Adrenal gland (tissue), 12 donors: Measurements from ENCODE around the gene FAM9C. TPM values are rescaled to one million over a fixed set of nuclear protein-coding genes. Genes with fewer than 3 reads are reported as not detected.
"Not testable (repeated sequence)": the region's sequence is repeated elsewhere in the genome, so short reads cannot be mapped to it uniquely, and the experiment has no call there.

Source experiments
- DNase-seq, 7 donors: peaks; one replicate each; pipeline ENCODE4 v3.0.0-alpha.2; 2019 to 2020
- H3K27ac ChIP-seq, 5 donors: fragments of 200-600 bp; sonication (generic) in 4 of 5; 1 replicate in 3 of 5; 2 replicates in 2 of 5; pipeline versions ENCODE4 v1.5.1 to v1.8.0; 2016 to 2020; ENCODE audit warnings: mild to moderate bottlenecking in 1 of 5
- H3K27me3 ChIP-seq: fragments of 200-600 bp; 2 replicates; pipeline ENCODE4 v1.8.0; 2021
- H3K36me3 ChIP-seq, 2 donors: fragments of 200-600 bp; replicated peaks in 1 of 2; 1 replicate in 1 of 2; 2 replicates in 1 of 2; pipeline versions ENCODE4 v1.5.1 to v1.8.0; 2018 to 2022
- H3K4me1 ChIP-seq, 2 donors: fragments of 200-600 bp; replicated peaks in 1 of 2; 1 replicate in 1 of 2; 2 replicates in 1 of 2; pipeline versions ENCODE4 v1.5.1 to v1.8.0; 2018 to 2021
- H3K4me3 ChIP-seq, 4 donors: fragments of 200-600 bp; sonication (generic) in 3 of 4; one replicate each; pipeline ENCODE4 v1.5.1; 2016 to 2018
- H3K9me3 ChIP-seq, 3 donors: fragments of 200-600 bp; sonication (generic) in 1 of 3; replicated peaks in 1 of 3; 1 replicate in 2 of 3; 2 replicates in 1 of 3; pipeline versions ENCODE4 v1.5.1 to v1.8.0; 2016 to 2021
- POLR2A ChIP-seq, 2 donors: fragments of 450-650 bp; IDR thresholded peaks; one replicate each; pipeline ENCODE4 v1.6.1; 2017; ENCODE audit warnings: antibody characterized with exemption in 2 of 2, mild to moderate bottlenecking in 2 of 2, moderate library complexity in 1 of 2
- WGBS, 4 donors: extraction: QIAGEN DNeasy Blood & Tissue Kit in 2 of 4; methylation state at CpG; one replicate each; pipeline versions ENCODE4 v1.1.5 to v1.1.7; 2013 to 2017; 5-methylcytosine and 5-hydroxymethylcytosine counted together
- intact Hi-C, 2 donors: fragments of 100-400 bp; cut with DNase I; formaldehyde crosslinking; loops; one replicate each; pipeline versions ENCODE4 v1.14.1 to v1.15.0; 2022 to 2023
- polyA plus RNA-seq, 3 donors: library from polyadenylated mRNA; stranded (reverse); fragments of 200-250 nt in 2 of 3; fragments of 350-450 nt in 1 of 3; fragmentation: Illumina TruSeq in 1 of 3; extraction: RNeasy Lipid Tissue Mini Kit (QIAGEN cat#74804) in 1 of 3; gene quantifications; one replicate each; pipeline ENCODE4 v1.2.3, GENCODE V29; 2013 to 2014
- total RNA-seq, 9 donors: library from RNA; depleted of rRNA in 4 of 9; stranded (reverse); fragments of >200 nt in 4 of 9; fragments of 120-200 nt in 1 of 9; fragmentation: NEBNext Ultra II Directional in 1 of 9; extraction: Animal tissue kit (Norgen Biotek cat#: 25700) in 1 of 9; gene quantifications; one replicate each; pipeline versions ENCODE4 v1.1.0 to v1.2.4, GENCODE V29; 2013 to 2023
- TF ChIP-seq, protein P1 (sequence below), 6 experiments: fragments of 450-650 bp in 4 of 6; fragments of 200-600 bp in 2 of 6; sonication (generic) in 1 of 6; IDR thresholded peaks; 1 replicate in 5 of 6; 2 replicates in 1 of 6; pipeline versions ENCODE4 v1.5.1 to v1.8.0; 2016 to 2021; ENCODE audit warnings: antibody characterized with exemption in 6 of 6, mild to moderate bottlenecking in 2 of 6, moderate library complexity in 1 of 6
- donor health status: healthy with polysubstance abuse.
- donor health status: Bipolar disorder and iron deficiency.
- donor health status: DM: yes; HTN: yes; CAD: no.
- donor health status: DM: no; HTN: no; CAD: no.
- donor health status: DM: no; HTN: no; CAD: no.
- donor health status: DM: yes; HTN: yes; CAD: no.

The FAM9C gene
- total and polyA plus RNA-seq, 12 donors = 0.03 to 0.14 TPM; not detected in 10

DNA sequence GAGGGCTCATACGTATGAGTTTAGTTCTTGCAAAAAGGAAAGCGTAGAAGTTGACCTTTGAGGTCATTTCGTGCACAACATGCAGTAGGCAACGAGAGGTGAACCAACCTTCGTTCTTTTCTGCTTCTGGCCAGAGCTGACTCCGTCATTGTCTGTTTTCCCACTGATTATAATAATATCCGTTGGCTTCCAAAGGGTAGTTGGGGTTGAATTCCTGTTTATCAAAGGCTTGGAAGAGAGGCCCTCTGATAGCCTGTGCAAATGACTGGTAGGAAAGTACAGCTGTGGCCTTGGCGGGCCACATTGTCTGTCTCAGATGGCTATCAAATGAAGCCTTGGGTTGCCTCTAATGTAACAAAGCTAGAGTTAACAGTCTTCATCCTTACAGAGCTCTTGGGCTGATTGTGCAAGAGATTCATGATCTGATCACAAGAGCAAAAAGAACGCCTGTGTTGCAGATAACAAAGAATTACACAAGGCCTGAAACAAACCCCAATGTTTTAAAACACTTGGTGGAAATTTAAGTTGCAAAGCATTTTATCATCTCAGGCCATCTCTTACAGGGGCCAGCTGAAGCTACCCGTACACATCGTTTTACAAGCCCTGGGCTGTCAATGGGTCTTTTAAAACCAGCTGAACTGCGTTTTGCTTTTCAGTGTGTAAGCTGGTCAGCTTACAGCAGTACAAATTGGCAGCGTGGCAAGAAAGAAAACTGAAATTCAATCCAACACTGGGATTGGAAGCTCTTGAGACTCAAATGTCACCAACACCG, 46.1 kb upstream of the FAM9C start:
- peak in 1 of 7 donors; percentile 24 for DNase-seq
- intact Hi-C loops = no loop called here
- peaks cover 0 to 5% of the 10 kb centered on the region in 2 donors for H3K4me1 ChIP-seq
- peak overlapping the region in 3 of 5 donors; percentile 61 to 74 (median 65) for H3K27ac ChIP-seq
- H3K9me3 ChIP-seq = no peaks in the 10 kb centered on the region
- WGBS, 4 donors = 65 to 73% (median 66%) methylated on average over 12 to 14 of the region's 14 CpGs
- no peaks in the 10 kb centered on the region for H3K27me3 ChIP-seq
- no peak overlapping the region for H3K4me3 ChIP-seq
- no peaks in the 10 kb centered on the region for H3K36me3 ChIP-seq
- TF ChIP-seq, protein P1, sequence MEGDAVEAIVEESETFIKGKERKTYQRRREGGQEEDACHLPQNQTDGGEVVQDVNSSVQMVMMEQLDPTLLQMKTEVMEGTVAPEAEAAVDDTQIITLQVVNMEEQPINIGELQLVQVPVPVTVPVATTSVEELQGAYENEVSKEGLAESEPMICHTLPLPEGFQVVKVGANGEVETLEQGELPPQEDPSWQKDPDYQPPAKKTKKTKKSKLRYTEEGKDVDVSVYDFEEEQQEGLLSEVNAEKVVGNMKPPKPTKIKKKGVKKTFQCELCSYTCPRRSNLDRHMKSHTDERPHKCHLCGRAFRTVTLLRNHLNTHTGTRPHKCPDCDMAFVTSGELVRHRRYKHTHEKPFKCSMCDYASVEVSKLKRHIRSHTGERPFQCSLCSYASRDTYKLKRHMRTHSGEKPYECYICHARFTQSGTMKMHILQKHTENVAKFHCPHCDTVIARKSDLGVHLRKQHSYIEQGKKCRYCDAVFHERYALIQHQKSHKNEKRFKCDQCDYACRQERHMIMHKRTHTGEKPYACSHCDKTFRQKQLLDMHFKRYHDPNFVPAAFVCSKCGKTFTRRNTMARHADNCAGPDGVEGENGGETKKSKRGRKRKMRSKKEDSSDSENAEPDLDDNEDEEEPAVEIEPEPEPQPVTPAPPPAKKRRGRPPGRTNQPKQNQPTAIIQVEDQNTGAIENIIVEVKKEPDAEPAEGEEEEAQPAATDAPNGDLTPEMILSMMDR (IDR thresholded peaks at IDR 0.05) = no peak
- no peak for TF ChIP-seq POLR2A (IDR thresholded peaks at IDR 0.05)

DNA sequence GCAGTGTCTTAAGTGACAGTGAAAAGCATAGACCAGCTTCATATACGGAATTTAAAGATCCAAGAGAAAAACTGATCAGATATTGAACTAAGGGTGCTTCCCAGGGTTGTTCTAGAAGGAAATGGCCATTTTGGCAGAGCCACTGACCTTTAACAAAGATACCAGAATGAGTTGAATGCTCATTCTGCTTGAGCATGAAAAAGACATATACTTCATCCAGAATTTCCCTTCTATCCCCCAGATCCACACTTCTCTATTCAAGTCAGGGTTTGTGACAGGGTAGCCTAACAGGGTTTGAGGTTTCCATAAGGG, 45.6 kb upstream of the FAM9C start:
- no peaks in the 10 kb centered on the region for H3K36me3 ChIP-seq
- peaks cover 0 to 5% of the 10 kb centered on the region in 2 donors for H3K4me1 ChIP-seq
- DNase-seq = no peak
- peak overlapping the region in 2 of 5 donors; percentile 37 to 74 for H3K27ac ChIP-seq
- H3K9me3 ChIP-seq = no peaks in the 10 kb centered on the region
- no peak overlapping the region for H3K4me3 ChIP-seq
- TF ChIP-seq POLR2A (IDR thresholded peaks at IDR 0.05) = no peak
- H3K27me3 ChIP-seq = no peaks in the 10 kb centered on the region
- intact Hi-C loops = no loop called here
- 45 to 79% (median 62%) methylated on average over 1 of the region's 1 CpG for WGBS, 4 donors

DNA sequence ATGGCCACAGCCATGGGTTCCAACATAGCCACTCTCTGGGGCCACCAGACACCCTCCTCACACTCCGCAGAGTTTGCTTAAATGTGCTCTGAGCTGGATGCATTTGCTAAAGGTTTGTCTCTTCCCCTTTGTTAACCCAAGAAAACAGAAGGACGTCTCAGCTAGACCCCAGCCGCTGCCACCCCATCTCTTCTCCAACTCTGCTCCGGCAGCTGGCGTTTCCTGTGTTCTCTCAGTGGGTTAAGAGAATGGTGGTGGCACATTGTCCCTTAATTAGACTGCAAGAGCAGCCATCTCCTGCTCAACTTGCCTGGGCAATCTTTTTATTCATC, 43.7 kb upstream of the FAM9C start:
- 66 to 88% (median 81%) methylated on average over 4 to 5 of the region's 5 CpGs for WGBS, 4 donors
- intact Hi-C loops = no loop called here
- peaks cover 0 to 13% of the 10 kb centered on the region in 2 donors for H3K4me1 ChIP-seq

DNA sequence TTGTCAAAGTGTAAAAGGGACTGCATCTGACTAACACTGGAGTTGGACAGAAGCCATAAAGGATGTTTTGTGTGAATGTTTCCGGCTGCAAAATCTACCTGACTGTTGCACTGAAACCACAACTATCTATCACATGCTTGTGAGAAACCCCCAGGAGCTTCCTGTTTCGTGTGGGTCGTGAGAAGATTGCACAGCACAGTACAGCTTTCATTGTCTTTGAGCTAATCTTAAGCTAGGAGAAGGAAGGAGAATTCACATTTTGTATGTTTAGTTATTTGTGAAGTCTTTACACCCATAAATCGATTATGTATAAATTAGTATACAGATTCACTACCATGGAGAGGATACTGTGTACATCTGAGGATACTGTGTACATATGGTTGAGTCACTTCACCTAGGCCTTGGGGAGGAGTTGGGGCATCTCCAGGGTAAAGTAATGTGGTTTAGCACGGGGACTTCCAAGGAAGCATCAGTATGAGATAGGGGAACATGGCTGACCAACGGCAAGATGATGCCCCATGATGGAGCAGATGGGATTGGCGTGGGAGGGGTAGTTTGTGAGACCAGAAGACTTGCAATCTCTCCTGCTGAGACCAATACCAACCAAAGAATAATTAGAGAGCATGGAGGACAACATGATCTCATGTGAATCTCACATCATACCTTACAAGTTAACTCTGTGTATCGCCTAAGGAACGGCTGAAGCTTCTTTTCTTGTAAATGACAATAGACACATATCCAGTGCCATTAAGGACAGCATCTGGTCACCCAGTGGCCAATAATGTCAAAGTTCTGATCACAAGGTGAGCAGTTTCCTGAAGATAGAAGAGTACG, 43.1 kb upstream of the FAM9C start:
- H3K4me1 ChIP-seq = peaks cover 0 to 13% of the 10 kb centered on the region in 2 donors
- H3K36me3 ChIP-seq = no peaks in the 10 kb centered on the region
- no peak overlapping the region for H3K4me3 ChIP-seq
- no peak for TF ChIP-seq POLR2A (IDR thresholded peaks at IDR 0.05)
- TF ChIP-seq, protein P1 (IDR thresholded peaks at IDR 0.05) = no peak
- no peaks in the 10 kb centered on the region for H3K9me3 ChIP-seq
- intact Hi-C loops = no loop called here
- peak overlapping the region in 1 of 5 donors; percentile 41 for H3K27ac ChIP-seq
- WGBS, 4 donors = 67 to 79% (median 75%) methylated on average over 7 to 10 of the region's 10 CpGs
- no peak for DNase-seq
- H3K27me3 ChIP-seq = no peaks in the 10 kb centered on the region

More for the DNA sequence above, 43.7 kb upstream of the FAM9C start:
- H3K4me3 ChIP-seq = no peak overlapping the region
- H3K9me3 ChIP-seq = no peaks in the 10 kb centered on the region
- TF ChIP-seq, protein P1 (IDR thresholded peaks at IDR 0.05) = no peak
- TF ChIP-seq POLR2A (IDR thresholded peaks at IDR 0.05) = no peak
- H3K36me3 ChIP-seq = no peaks in the 10 kb centered on the region
- H3K27ac ChIP-seq = peak overlapping the region in 1 of 5 donors; percentile 41
- no peak for DNase-seq
- H3K27me3 ChIP-seq = no peaks in the 10 kb centered on the region

DNA sequence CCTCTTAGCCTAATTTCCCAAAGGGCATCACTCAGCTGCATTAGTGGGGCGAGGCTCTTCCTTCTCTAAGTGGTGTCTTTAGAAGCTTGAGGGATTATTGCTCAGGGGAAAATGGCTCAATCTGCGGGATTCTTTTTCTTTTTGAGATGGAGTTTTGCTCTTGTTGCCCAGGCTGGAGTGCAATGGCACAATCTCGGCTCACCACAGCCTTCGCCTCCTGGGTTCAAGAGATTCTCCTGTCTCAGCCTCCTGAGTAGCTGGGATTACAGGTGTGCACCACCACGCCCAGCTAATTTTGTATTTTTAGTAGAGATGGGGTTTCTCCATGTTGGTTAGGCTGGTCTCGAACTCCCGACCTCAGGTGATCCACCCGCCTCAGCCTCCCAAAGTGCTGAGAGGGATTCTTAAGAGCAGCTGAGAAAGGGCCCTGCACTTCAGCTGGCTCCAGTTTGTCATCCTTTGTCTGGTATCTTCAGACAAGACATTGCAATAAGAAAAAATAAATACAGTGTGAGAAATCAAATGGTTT, 42.4 kb upstream of the FAM9C start:
- H3K27ac ChIP-seq, H3K36me3 ChIP-seq, intact Hi-C loops, H3K4me3 ChIP-seq, H3K27me3 ChIP-seq, H3K9me3 ChIP-seq, DNase-seq: not testable (repeated sequence)
- peaks cover 0 to 13% of the 10 kb centered on the region in 2 donors for H3K4me1 ChIP-seq
- WGBS, 4 donors = 79 to 100% (median 91%) methylated on average over 5 to 8 of the region's 8 CpGs
